Activated CD4-positive, alpha-beta T cell treated with anti-CD3 and anti-CD28 coated beads, Interleukin-10, Interleukin-2, amounts not matched to agents 100 ng/mL and 50 ng/mL, durations not matched to agents 16 hours and 8 hours (primary cell): ENCODE measurements around the gene UBN1.

Source experiments
- DNase-seq: peaks from one replicate; pipeline ENCODE4 v3.0.0-alpha.2; 2020

UBN1 gene, protein sequence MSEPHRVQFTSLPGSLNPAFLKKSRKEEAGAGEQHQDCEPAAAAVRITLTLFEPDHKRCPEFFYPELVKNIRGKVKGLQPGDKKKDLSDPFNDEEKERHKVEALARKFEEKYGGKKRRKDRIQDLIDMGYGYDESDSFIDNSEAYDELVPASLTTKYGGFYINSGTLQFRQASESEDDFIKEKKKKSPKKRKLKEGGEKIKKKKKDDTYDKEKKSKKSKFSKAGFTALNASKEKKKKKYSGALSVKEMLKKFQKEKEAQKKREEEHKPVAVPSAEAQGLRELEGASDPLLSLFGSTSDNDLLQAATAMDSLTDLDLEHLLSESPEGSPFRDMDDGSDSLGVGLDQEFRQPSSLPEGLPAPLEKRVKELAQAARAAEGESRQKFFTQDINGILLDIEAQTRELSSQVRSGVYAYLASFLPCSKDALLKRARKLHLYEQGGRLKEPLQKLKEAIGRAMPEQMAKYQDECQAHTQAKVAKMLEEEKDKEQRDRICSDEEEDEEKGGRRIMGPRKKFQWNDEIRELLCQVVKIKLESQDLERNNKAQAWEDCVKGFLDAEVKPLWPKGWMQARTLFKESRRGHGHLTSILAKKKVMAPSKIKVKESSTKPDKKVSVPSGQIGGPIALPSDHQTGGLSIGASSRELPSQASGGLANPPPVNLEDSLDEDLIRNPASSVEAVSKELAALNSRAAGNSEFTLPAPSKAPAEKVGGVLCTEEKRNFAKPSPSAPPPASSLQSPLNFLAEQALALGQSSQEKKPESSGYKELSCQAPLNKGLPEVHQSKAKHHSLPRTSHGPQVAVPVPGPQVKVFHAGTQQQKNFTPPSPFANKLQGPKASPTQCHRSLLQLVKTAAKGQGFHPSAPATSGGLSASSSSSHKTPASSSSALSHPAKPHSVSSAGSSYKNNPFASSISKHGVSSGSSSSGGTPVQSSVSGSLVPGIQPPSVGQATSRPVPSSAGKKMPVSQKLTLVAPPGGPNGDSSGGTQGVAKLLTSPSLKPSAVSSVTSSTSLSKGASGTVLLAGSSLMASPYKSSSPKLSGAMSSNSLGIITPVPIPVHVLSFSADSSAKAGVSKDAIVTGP (N-terminal part only)

DNA sequence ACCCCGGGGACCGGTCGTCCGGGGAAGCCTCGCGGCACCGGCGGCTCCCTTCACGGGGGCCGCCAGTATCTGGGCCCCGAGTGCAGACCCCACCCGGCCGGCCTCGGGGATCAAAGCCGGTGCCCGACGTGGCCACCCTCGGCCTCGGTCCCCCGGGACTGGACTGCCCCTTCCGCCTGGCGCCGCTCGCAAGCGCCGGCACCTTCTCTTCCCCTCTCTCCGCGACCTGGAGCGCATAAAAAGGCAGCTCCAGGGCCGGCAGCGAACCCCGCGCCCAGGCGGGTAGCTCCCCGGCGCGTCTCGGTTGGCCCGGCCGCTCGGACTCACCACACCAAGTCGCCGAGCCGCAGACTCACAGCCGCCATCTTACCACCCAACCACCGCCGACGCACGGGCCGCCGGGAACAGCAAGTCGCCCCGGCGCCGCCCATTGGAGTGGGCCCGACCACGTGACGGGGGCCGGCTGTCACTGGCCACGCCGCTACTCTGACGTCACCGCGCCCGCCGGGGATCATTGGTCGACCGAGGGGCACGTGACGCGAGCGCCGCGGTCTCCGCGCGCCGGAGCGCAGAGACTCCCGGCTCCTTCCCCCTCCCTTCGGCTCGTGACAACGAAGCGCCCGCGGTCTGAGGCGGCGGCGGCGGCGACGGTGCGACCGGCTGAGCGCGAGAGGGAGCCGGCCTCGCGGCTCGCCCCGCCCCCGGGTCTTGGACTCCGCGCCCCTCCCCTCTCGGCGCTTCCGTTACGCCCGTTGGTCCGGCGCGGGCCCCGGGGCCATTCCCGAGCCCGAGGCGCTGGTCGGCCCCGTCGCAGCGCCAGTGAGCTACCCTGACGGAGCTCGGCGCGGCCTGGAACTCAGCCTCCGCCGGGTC, at the start of gene UBN1, which contains the start of gene GLYR1:
Gene UBN1, plus strand, starts transcription at position 581 of the 873 bp plus-strand sequence. CDS start 5,437 bp downstream, outside the sequence.
Gene GLYR1, minus strand, starts transcription at position 388 of the 873 bp plus-strand sequence. Its CDS starts 23 bp downstream, at position 365.
- DNase-seq, result peak; percentile 99

GRCh38 chr16:4797805-4798252, 49.5 kb upstream of the UBN1 start:
- no peak for DNase-seq

DNA sequence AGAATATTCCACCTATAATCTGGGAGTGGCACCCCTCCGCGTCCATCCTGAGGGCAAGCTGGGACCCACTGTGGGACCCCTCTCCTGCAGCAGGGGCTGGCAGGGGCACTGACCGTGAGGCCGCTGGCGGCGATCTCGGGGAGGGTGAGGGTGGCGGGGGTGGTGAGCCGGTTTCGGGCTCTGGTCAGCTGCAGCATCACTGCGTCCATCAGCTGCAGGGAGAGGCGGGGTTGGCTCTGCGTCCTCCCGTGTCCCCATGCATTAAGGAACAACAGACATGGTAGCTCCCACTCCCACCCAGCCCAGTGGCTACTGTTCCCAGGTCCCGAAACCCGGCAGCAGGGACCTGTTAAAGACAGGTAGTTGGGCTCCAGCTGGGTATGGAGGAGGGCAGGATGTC, 48.8 kb upstream of the UBN1 start:
- DNase-seq, result no peak

DNA sequence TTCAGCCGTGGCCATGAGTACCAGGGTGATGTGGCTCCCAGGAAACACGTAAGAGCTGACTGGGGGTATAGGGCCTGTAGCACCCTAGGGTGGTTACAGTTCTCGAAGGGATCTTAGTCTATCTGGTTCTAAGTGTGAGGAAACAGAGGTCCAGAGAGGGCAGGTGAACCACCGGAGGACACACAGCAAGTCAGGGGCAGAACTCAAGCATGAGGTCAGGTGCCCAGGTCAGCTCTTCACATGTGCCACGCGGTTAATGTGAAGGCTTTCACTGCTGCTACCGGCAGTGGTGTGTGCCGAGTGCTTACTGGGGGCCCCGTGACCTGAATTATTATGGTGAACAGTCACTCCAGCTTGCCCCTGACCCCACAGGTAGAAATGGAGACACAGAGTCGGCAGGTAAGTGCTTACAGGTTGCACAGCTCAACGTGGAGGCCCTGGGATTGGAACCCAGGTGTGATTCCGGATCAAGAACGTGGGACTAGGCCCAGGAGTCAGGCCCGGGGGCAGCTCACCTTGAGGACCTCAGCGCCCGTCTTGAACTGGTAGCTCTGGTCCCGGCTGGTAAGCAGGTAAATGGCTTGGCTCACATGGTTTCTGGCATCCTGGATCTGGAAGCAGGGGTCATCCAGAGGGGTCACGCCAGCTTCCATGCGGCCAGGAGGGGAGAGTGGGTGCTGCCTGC, 48.0 kb upstream of the UBN1 start:
- DNase-seq, result no peak

- no peak for DNase-seq
These were observed 46.8 kb upstream of the UBN1 start for GRCh38 chr16:4800290-4801041.

GRCh38 chr16:4801051-4801961, 46.0 kb upstream of the UBN1 start:
- DNase-seq, result no peak

DNA sequence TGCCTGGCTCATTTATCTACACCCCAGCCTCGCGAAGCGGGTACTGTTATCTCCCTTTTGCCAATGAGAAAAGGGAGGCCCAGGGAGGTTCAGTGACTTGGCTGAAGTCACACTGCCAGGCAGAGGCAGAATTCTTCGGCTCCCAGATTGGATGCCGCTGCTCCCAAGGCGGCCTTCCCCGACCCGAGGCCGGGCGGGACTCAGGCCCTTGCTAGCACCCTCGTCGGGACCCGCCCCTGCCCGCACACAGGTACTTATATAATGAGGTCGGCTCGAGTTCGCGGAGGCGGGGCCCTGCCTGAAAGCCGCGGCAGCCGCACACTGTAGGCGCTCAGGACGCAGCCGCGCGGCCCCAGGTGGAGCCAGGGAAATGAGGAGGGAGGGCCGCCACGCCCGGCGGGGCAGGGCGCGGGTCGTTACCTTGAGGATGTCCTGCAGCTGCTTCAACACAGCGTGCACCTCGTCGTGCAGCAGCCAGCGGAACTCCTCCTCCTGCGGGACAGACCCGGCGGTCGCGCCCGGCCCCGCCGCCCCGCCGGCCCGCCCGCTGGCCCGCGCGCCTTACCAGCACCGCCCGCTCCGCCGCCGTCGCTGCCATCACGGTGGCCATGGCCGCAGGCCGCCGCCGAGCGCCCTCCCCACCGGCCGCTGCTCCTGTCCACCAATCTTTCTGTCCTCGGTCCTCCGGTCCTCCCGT, 45.2 kb upstream of the UBN1 start, which contains the start of gene ROGDI:
Gene ROGDI, minus strand, starts transcription at position 672 of the 697 bp plus-strand sequence. Its CDS starts 62 bp downstream, at position 610.
- peak; percentile 78 for DNase-seq

DNA sequence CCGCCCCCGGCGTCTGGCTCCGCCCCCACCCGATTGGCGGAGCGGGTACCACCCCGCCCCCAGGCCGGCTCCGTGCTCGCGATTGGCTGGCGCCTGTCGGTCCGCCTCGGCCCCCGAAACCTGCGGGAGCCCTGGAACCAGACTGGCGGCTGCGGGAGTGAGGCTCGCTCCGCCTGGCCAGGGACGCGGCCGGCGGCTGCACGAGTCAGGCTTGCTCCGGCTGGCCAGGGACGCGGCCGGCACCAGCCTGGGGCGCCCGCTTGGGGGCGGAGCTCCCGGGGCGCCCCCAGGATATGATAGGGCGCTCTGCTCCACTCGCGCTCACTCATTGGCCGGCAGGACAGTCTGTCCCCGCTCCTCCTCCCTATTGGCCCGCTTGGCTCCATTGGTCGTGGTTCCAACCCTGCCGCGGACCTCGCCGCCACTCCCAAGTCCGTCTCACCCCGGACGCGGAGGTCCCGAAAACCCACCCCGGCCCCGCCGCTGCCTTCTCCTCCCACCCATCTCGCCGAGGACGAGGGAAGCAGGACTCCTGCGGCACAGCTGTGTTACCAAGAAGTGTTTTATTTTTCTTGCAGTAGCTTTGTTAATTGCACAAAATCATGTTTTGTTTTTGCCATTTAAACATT, 44.5 kb upstream of the UBN1 start:
- DNase-seq, result peak; percentile 92

DNA sequence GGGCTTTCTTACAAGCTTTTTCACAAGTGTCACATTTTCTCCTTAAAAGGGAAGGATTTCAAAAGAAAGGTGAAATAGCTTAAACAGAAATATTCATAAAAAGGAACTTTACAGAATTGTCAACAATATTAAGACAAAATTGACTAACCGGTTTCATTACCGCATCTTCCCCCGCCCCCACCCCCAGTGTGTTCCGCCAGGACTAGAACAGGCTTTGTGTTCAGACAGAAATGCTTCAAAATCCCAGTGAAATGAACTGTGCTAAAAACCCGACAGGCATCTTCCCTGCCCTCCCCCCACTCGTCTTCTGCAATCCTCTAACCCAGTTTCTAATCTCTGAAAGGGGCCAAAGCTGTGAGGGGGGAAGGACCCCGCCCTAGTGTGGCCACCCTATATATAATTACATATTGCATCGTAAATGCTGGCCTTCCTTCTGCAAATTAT, 43.9 kb upstream of the UBN1 start:
- DNase-seq, result no peak

DNA sequence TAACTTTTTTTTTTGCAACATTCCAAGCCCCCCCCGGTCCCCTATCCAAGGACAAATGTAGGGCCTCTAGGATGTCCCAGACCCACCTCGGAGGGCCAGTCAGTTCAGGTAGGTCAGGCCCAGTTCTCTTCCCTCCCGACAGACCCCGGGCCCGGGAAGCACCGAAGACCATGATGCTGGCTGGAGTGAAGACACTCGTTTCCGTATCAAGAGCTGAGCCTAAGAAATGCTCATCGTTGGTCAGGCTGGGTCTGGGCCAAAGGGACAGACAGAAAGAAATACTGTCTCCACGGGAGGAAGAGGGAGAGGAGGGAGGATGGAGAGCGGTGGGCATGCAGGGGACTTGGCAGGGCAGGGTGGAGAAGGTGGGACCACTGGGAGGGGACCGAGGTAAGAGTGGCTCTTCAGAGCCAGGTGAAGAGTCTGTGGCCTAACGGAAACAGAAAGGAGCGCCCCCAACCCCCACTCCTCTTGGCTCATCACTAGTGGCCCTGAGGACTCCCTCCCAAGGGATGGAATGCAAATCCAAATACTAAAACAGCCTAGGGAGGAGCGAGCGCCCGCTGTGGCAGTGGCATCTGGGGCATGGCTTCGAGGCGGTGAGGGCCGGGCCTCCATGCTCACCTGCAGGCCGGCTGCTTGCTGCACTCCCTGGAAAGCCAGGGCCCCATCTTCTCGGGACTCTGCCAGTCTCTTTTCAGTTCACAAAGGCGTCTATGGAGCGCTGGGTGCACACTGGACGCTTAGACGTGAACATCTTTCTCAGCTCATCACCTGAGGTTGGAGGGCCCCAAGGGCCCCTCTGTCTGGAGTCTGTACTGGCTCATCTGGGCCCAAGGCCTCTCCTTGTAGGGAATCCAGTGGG, 43.2 kb upstream of the UBN1 start:
- no peak for DNase-seq

- no peak for DNase-seq
These were observed 42.0 kb upstream of the UBN1 start for GRCh38 chr16:4805231-4805630.

GRCh38 chr16:4806280-4806679, 41.0 kb upstream of the UBN1 start:
- no peak for DNase-seq

DNA sequence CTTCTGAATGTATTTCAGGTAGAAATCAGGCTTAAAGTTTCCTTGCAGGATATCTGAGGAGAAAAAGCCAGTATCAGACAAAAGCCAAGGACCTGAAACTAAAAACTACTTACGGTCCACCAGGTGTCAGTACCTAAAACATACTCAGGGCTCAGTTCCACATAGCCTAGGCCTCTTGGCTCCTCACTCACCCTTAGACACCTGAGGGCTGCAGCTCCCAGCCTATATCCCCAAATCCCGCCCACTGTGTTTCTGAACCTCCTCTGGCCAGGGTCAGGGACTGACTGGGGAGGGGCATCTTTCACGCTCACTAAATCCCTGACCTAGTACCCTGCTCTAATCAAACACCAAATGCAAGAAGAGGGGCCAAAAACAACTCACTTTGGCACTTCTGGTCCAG, 36.0 kb upstream of the UBN1 start:
- no peak for DNase-seq

- DNase-seq, result no peak
These were observed 35.5 kb upstream of the UBN1 start for GRCh38 chr16:4811773-4812172.

DNA sequence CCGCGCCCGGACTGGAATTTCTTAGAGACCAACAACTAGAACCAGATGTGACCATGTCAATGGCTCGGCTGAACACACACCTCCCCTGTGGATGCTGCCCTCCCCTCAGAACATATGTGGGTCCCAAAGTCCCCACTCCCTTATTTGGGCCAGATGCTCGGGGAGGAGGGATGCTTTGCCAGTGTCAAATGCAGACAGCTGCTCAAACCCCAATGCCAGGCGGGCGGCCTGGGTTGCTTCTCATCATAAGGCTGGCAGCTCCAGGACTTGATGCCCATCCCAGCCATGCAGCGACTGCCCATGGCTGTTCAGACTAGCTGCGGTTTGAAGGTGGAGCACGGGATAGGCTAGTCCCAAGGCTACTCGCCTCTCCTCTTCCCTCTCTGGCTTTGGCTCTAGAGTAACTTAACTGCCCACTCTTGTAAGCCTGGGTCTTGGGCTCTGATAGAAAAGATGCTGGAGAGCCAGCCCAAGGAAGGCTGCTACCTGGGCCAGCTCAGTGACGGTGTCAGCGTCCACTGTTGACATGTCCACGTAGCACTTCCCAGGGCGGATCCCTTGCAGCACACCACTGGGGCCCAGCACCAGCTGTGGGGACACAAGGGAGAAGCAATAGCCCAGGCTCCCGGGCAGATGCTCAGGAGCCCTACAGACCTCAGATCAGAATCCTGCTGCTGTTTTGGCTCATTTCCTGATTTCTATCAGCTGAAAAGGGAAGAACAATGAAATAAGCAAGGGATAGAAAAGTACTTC, 33.9 kb upstream of the UBN1 start:
- no peak for DNase-seq

DNA sequence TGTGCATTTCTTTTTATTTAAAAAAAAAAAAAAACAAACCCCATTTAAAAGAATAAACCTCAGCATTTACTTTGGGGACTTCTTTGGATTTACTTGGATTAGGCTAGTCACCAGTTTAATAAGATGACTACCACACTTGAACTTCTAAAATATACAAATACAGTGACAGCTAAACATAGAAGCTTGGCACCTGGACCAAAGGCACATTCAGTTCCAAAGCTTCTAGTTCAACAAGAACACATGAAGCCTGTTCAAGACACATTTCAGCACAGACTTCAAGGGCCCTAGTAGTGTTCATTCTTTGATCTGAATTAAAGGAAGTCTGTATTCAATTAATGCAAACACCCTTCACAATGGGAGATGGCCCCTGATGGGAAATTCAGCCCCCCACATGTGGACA, 33.2 kb upstream of the UBN1 start:
- no peak for DNase-seq
